ENCODE results near the gene FOXI2. TPM values are rescaled to one million over a fixed set of nuclear protein-coding genes. Genes with fewer than 3 reads are reported as not detected.

The FOXI2 gene
- total RNA-seq, 4 donors from 2014 or later = 0.14 to 1.3 TPM; not detected in 2

DNA sequence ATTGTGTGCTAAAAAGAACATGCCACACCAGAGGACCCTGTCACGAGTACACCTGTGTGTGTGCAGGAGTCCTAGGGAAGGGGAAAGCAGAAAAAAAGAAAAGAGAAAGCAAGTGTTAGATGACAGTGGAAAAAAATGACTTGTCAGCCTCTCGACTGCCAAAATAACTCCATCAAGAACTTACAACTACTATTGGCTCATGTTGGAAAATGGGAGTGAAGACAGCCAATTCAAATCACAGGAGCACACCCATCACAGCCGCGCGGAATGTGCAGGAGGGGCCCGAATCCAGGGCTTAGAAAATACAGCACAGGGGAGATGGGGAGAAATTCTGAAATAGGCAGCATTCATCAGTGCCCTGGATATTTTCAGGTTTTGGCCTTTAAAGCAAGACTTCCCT is 38.1 kb upstream of the FOXI2 start:
- no peak for DNase-seq
- Histone ChIP-seq H3K27me3 (no peaks in the 10 kb centered on the region), H3K4me1 (no peaks in the 10 kb centered on the region), H3K4me3 (no peak overlapping the region), H3K9me3 (no peaks in the 10 kb centered on the region), H3K27ac (no peak overlapping the region), H3K36me3 (no peaks in the 10 kb centered on the region)
- TF ChIP-seq, protein P1, sequence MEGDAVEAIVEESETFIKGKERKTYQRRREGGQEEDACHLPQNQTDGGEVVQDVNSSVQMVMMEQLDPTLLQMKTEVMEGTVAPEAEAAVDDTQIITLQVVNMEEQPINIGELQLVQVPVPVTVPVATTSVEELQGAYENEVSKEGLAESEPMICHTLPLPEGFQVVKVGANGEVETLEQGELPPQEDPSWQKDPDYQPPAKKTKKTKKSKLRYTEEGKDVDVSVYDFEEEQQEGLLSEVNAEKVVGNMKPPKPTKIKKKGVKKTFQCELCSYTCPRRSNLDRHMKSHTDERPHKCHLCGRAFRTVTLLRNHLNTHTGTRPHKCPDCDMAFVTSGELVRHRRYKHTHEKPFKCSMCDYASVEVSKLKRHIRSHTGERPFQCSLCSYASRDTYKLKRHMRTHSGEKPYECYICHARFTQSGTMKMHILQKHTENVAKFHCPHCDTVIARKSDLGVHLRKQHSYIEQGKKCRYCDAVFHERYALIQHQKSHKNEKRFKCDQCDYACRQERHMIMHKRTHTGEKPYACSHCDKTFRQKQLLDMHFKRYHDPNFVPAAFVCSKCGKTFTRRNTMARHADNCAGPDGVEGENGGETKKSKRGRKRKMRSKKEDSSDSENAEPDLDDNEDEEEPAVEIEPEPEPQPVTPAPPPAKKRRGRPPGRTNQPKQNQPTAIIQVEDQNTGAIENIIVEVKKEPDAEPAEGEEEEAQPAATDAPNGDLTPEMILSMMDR (IDR thresholded peaks at IDR 0.05) = no peak
- TF ChIP-seq POLR2A (IDR thresholded peaks at IDR 0.05) = no peak
- intact Hi-C loops (cut with DNase I; ENCODE audit: low total_unique reads) = no loop called here

DNA sequence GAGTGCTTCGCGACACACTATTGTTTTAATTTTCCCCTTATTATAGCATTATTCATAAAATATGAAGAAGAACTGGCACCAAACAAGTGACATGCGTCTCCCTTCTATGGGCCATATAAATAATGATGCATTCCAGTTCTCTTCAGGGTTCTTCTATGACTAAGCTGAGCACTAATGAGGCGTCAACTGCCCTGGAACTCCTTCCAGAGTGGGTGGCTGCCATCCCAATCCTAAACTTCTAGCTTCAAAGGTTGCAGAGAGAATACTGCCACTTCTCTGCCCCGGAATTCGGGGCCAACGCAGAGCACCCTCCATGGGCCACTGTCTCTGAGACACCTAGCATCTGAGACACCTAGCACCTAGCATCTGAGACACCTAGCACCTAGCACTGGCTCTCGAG is 37.7 kb upstream of the FOXI2 start:
- no peaks in the 10 kb centered on the region for H3K4me1 ChIP-seq
- intact Hi-C loops (cut with DNase I; ENCODE audit: low total_unique reads) = no loop called here
- TF ChIP-seq, protein P1 (IDR thresholded peaks at IDR 0.05) = no peak
- no peak for TF ChIP-seq POLR2A (IDR thresholded peaks at IDR 0.05)
- H3K9me3 ChIP-seq = no peaks in the 10 kb centered on the region
- no peaks in the 10 kb centered on the region for H3K27me3 ChIP-seq
- no peaks in the 10 kb centered on the region for H3K36me3 ChIP-seq
- no peak overlapping the region for H3K4me3 ChIP-seq
- DNase-seq = no peak
- H3K27ac ChIP-seq = no peak overlapping the region

DNA sequence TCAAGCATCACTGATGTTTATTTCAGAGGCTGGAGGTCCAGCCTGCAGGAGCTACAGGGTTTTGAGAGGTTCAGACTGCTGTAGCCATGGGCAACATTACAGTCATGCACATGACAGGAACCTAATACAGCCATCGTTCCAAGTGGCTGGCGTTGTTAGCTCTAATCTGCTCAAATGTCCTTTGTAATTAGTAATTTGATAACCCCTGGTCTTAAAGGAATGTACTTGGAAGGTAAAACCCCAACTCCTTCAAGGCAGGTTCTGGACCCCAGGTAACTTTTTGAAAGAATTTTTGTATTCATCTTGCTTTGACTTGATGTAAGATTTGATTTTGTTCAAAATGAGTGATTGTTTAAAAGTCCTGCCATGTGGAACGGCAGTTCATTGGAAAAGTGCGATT is 34.7 kb upstream of the FOXI2 start:
- intact Hi-C loops (cut with DNase I; ENCODE audit: low total_unique reads) = no loop called here
- Histone ChIP-seq H3K4me3 (no peak overlapping the region), H3K9me3 (no peaks in the 10 kb centered on the region), H3K36me3 (no peaks in the 10 kb centered on the region), H3K4me1 (no peaks in the 10 kb centered on the region), H3K27ac (no peak overlapping the region), H3K27me3 (no peaks in the 10 kb centered on the region)
- DNase-seq = no peak
- no peak for TF ChIP-seq POLR2A (IDR thresholded peaks at IDR 0.05)
- TF ChIP-seq, protein P1 (IDR thresholded peaks at IDR 0.05) = no peak

DNA sequence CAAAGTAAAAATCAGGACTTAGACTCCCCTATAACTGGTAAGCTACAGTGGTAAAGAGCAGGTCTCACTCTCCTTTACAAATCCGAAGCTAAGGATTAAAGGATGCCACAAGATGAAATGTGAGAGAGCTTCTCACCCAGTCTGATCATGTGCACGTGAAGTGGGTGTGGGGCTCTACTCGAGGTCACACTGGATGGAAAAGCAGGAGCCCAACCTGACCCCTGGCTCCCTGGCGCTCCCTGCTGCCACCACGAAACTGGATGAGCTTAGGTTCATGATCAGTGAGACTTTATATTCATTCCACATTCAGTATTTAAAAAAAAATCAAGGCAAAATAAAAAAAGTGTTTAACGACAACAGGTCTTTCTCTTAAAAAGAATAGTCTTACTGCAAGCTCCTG is 21.7 kb upstream of the FOXI2 start:
- H3K9me3 ChIP-seq = no peaks in the 10 kb centered on the region
- intact Hi-C loops (cut with DNase I; ENCODE audit: low total_unique reads) = no loop called here
- no peak overlapping the region for H3K4me3 ChIP-seq
- no peaks in the 10 kb centered on the region for H3K27me3 ChIP-seq
- TF ChIP-seq, protein P1 (IDR thresholded peaks at IDR 0.05) = no peak
- TF ChIP-seq POLR2A (IDR thresholded peaks at IDR 0.05) = no peak
- H3K36me3 ChIP-seq = no peaks in the 10 kb centered on the region
- H3K4me1 ChIP-seq = no peaks in the 10 kb centered on the region
- DNase-seq = no peak
- H3K27ac ChIP-seq = no peak overlapping the region

DNA sequence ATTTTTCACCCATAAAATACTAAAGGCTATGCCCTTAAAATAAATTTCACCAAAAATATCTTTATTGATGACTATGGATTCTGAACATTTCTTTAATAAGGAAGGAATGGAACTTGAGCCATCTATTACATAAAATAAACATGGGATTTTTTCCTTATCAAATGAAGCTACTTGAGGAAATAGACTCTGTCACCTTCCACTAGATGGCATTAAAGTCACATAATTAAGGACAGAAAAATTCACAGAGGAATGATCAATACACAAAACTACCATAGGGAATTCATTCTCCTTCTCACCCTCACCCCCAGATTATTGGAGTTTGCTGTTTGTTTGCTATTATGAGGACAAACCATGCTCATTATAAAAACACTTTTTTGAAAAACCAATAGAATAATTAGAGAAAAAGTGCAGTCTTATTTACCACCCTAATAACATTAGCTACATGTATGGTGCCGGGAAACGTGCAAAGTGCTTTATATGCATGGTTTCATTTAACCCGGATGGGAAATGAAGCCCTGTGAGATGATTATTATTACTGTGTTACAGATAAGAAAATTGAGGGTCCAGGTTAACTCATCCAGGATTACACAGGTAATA is 21.1 kb upstream of the FOXI2 start:
- Histone ChIP-seq H3K27ac (no peak overlapping the region), H3K4me1 (no peaks in the 10 kb centered on the region), H3K4me3 (no peak overlapping the region), H3K36me3 (no peaks in the 10 kb centered on the region), H3K9me3 (no peaks in the 10 kb centered on the region), H3K27me3 (no peaks in the 10 kb centered on the region)
- intact Hi-C loops (cut with DNase I; ENCODE audit: low total_unique reads) = no loop called here
- no peak for DNase-seq
- TF ChIP-seq POLR2A (IDR thresholded peaks at IDR 0.05) = no peak
- TF ChIP-seq, protein P1 (IDR thresholded peaks at IDR 0.05) = peak; percentile 33 to 58 (median 50)
